Measurements from ENCODE around the gene ULK4.

GRCh38 chr3:41339758-41340157, 622.1 kb downstream of the ULK4 start:
- TF ChIP-seq CTCF (IDR thresholded peaks at IDR 0.05): no peak
- TF ChIP-seq POLR2A (IDR thresholded peaks at IDR 0.05): no peak

Measured in tibial nerve (tissue), 3 donors.